GM19240 (cell line): ENCODE results near the gene EXOSC10.
"Not testable (repeated sequence)": the region's sequence is repeated elsewhere in the genome, so short reads cannot be mapped to it uniquely, and the experiment has no call there.

Source experiments
- DNase-seq: peaks from one replicate; pipeline ENCODE4 v3.0.0; 2011; ENCODE audit warnings: low spot score; ENCODE audit not compliant: insufficient read length

The EXOSC10 gene

GRCh38 chr1:11109047-11109760 is 9.5 kb upstream of the EXOSC10 start:
- no peak for DNase-seq

GRCh38 chr1:11107599-11107998 is 7.9 kb upstream of the EXOSC10 start:
- no peak for DNase-seq

- DNase-seq, result no peak
Observed at GRCh38 chr1:11105586-11105985, 5.9 kb upstream of the EXOSC10 start.

GRCh38 chr1:11101347-11101746 is 1.7 kb upstream of the EXOSC10 start:
- DNase-seq, result no peak

- not testable (repeated sequence) for DNase-seq
Observed at GRCh38 chr1:11100806-11101205, 1.1 kb upstream of the EXOSC10 start.

GRCh38 chr1:11100149-11100493 is 452 bp upstream of the EXOSC10 start:
- no peak for DNase-seq

- no peak for DNase-seq
Observed at GRCh38 chr1:11098931-11099309, 749 bp downstream of the EXOSC10 start.

- not testable (repeated sequence) for DNase-seq
Observed at GRCh38 chr1:11083784-11084183, 15.9 kb downstream of the EXOSC10 start.

- no peak for DNase-seq
Observed at GRCh38 chr1:11080931-11081330, 18.7 kb downstream of the EXOSC10 start.

GRCh38 chr1:11078631-11079030 is 21.0 kb downstream of the EXOSC10 start:
- no peak for DNase-seq

GRCh38 chr1:11073398-11073797 is 26.3 kb downstream of the EXOSC10 start:
- not testable (repeated sequence) for DNase-seq

GRCh38 chr1:11072216-11072917 is 27.3 kb downstream of the EXOSC10 start:
- DNase-seq, result no peak

GRCh38 chr1:11071463-11072215 is 28.0 kb downstream of the EXOSC10 start:
- no peak for DNase-seq

- DNase-seq, result no peak
Observed at GRCh38 chr1:11070876-11071275, 28.8 kb downstream of the EXOSC10 start.

- no peak for DNase-seq
Observed at GRCh38 chr1:11068600-11069473, 30.8 kb downstream of the EXOSC10 start.

GRCh38 chr1:11067716-11068599 is 31.7 kb downstream of the EXOSC10 start:
- DNase-seq, result no peak

- no peak for DNase-seq
Observed at GRCh38 chr1:11065796-11066195, 33.9 kb downstream of the EXOSC10 start.

GRCh38 chr1:11064942-11065341 is 34.7 kb downstream of the EXOSC10 start:
- no peak for DNase-seq

GRCh38 chr1:11063937-11064537 is 35.6 kb downstream of the EXOSC10 start:
- DNase-seq, result not testable (repeated sequence)

- DNase-seq, result peak; percentile 69
Observed at GRCh38 chr1:11062965-11063401, 36.7 kb downstream of the EXOSC10 start.
